SU-DHL-6 (cell line): ENCODE data around the gene UVSSA.

Source experiments
- CTCF ChIP-seq: fragments of 200-600 bp; sonication (generic); IDR thresholded peaks from one replicate; pipeline ENCODE4 v1.5.1; 2017; ENCODE audit warnings: antibody characterized with exemption, mild to moderate bottlenecking, low read length, moderate library complexity; ENCODE audit not compliant: insufficient read depth, poor library complexity, severe bottlenecking
- EZH2phosphoT487 ChIP-seq: fragments of 200-600 bp; sonication (generic), shearing (Covaris generic); conservative IDR thresholded peaks from 2 replicates; pipeline ENCODE4 v1.6.1; 2018; ENCODE audit warnings: mild to moderate bottlenecking, antibody characterized with exemption, low read length, moderate library complexity, mixed read lengths

GRCh38 chr4:1334579-1334895 is 12.5 kb upstream of the UVSSA start:
- TF ChIP-seq EZH2phosphoT487 = no peak
- TF ChIP-seq CTCF = no peak
